ENCODE results near the gene BAIAP2. TPM values are rescaled to one million over a fixed set of nuclear protein-coding genes. Genes with fewer than 3 reads are reported as not detected.

BAIAP2 gene
- total and polyA plus RNA-seq, 2 of the 13 experiments (the other 11 are each of a cell fraction or from before 2014, with no cell fraction given): 22.5 to 24.0 TPM

DNA sequence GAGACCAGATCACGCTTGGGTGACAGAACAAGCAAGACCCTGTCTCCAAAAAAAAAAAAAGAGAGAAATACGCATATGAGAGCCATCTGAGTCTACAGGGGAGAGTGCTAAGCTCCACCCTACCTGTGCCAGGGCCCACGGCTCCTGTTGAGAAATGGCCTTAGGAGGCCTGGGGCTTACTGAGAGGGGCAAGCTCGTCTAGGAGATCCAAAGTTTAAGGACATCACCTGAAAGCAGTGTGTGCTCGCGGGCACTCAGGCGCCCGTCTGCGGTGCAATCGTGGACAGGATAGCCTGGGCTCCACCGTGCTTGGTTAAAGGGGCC lies 14.5 kb upstream of the BAIAP2 start:
- H3K4me2 ChIP-seq (ENCODE audit: low read depth, low read length): no peak overlapping the region
- intact Hi-C loops (cut with micrococcal nuclease; ENCODE audit: unreplicated experiment) (no loop called here), in situ Hi-C loops (cut with HindIII; ENCODE audit: extremely low pct_ligation_motif_present, low pct_unique_long_range_greater_than_20kb) (no loop called here)
- WGBS (ENCODE audit: low lambda C conversion rate): 24% methylated on average over 4 of the region's 11 CpGs
- FAIRE-seq (no peak), DNase-seq (ENCODE audit: low spot score) (no peak), ATAC-seq (no peak; the same call in 2 of the 3 replicates)
- no peak for TF ChIP-seq TFAP4 (IDR thresholded peaks at IDR 0.05; ENCODE audit: borderline replicate concordance, low read depth)
- TF ChIP-seq ZIK1 (CRISPR knock-in tag; IDR thresholded peaks at IDR 0.05; ENCODE audit: borderline replicate concordance, low read depth): no peak
- TF ChIP-seq BRD4 (CRISPR knock-in tag; IDR thresholded peaks at IDR 0.05): no peak
- no peak for TF ChIP-seq ZNF207 (IDR thresholded peaks at IDR 0.05; ENCODE audit: borderline replicate concordance)
- no peak for TF ChIP-seq CENPX (CRISPR knock-in tag; IDR thresholded peaks at IDR 0.05)
- no peak for TF ChIP-seq MAX (IDR thresholded peaks at IDR 0.05)
- TF ChIP-seq ZNF280D (CRISPR knock-in tag; IDR thresholded peaks at IDR 0.05): no peak
- no peak for TF ChIP-seq TARDBP (CRISPR knock-in tag; IDR thresholded peaks at IDR 0.05)
- no peak for TF ChIP-seq ETV6 (CRISPR knock-in tag; conservative IDR thresholded peaks at IDR 0.05)
- TF ChIP-seq FOXK2 (IDR thresholded peaks at IDR 0.05): no peak
- TF ChIP-seq ZNF17 (CRISPR knock-in tag; IDR thresholded peaks at IDR 0.05): no peak
- TF ChIP-seq ZNF263 (CRISPR knock-in tag; IDR thresholded peaks at IDR 0.05): no peak
- TF ChIP-seq, protein P1, sequence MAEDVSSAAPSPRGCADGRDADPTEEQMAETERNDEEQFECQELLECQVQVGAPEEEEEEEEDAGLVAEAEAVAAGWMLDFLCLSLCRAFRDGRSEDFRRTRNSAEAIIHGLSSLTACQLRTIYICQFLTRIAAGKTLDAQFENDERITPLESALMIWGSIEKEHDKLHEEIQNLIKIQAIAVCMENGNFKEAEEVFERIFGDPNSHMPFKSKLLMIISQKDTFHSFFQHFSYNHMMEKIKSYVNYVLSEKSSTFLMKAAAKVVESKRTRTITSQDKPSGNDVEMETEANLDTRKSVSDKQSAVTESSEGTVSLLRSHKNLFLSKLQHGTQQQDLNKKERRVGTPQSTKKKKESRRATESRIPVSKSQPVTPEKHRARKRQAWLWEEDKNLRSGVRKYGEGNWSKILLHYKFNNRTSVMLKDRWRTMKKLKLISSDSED (CRISPR knock-in tag; IDR thresholded peaks at IDR 0.05): no peak
- TF ChIP-seq ZNF790 (CRISPR knock-in tag; IDR thresholded peaks at IDR 0.05; ENCODE audit: borderline replicate concordance): no peak
- TF ChIP-seq EP300 (IDR thresholded peaks at IDR 0.05; ENCODE audit: low read depth in 2 of 2, low read length in 2 of 2): no peak
- no peak for TF ChIP-seq EP300 (CRISPR knock-in tag; IDR thresholded peaks at IDR 0.05; ENCODE audit: borderline replicate concordance)
- no peak overlapping the region; a peak in 1 of 6 replicates for H3K4me3 ChIP-seq (replicated peaks in 1 of 3; ENCODE audit: insufficient read depth in 1 of 3, low read depth in 2 of 3, low read length in 3 of 3)
- BruUV-seq (replicated peaks): no TSS peak
- no peak overlapping the region for H3K27ac ChIP-seq (ENCODE audit: extremely low read length, insufficient read depth, low read length)
- H3K36me3 ChIP-seq (replicated peaks in 1 of 2; ENCODE audit: control insufficient read depth in 1 of 2, insufficient read depth in 2 of 2, low read length in 2 of 2): no peaks in the 10 kb centered on the region
- ChIA-PET POLR2A (interaction anchor here (0.6 to 1.1 kb wide), 2 partner anchors 32 to 51 kb away, joined by 3 read pairs; no protein-coding TSS in a partner anchor), CTCF (ENCODE audit: low intra/inter-chr PET ratio, low total read pairs) (interaction anchor here (0.6 kb wide), 1 partner anchor 51 kb away, joined by 3 read pairs; no protein-coding TSS in a partner anchor)
- peaks cover 73% of the 10 kb centered on the region for H3K4me1 ChIP-seq (ENCODE audit: insufficient read depth, low read length)
- H3K79me2 ChIP-seq (ENCODE audit: insufficient read depth, low read length): no peaks in the 10 kb centered on the region
- H3K27me3 ChIP-seq (ENCODE audit: control insufficient read depth in 1 of 2, insufficient read depth in 2 of 2, low read length in 2 of 2): peaks cover 5 to 48% of the 10 kb centered on the region in 2 experiments; a peak in 4 of 5 replicates
- no peak overlapping the region for H3K9ac ChIP-seq (ENCODE audit: insufficient read depth, low read depth, low read length)
- H2AFZ ChIP-seq (ENCODE audit: low read length): no peak overlapping the region
- H3K9me3 ChIP-seq (ENCODE audit: low read length): no peaks in the 10 kb centered on the region
- H4K20me1 ChIP-seq (ENCODE audit: insufficient read depth, low read length): no peaks in the 10 kb centered on the region
